ENCODE measurements around the gene RUNX1.

Gene RUNX1

GRCh38 chr21:34817821-34818661 is 231.1 kb downstream of the RUNX1 start:
- no peak for TF ChIP-seq CTCF (IDR thresholded peaks at IDR 0.05; ENCODE audit: extremely low read depth, insufficient read depth, missing control alignments)
- DNase-seq (ENCODE audit: low spot score) = no peak
- in situ Hi-C loops (cut with MboI; ENCODE audit: low pct_unique_long_range_greater_than_20kb, low sequenced_read_pairs, unreplicated experiment) = no loop called here

- in situ Hi-C loops (cut with MboI; ENCODE audit: low pct_unique_long_range_greater_than_20kb, low sequenced_read_pairs, unreplicated experiment) = no loop called here
- DNase-seq (ENCODE audit: low spot score) = no peak
- TF ChIP-seq CTCF (IDR thresholded peaks at IDR 0.05; ENCODE audit: extremely low read depth, insufficient read depth, missing control alignments) = no peak
Observed at GRCh38 chr21:34815831-34816705, 233.0 kb downstream of the RUNX1 start.

- no peak for DNase-seq (ENCODE audit: low spot score)
Observed at GRCh38 chr21:34814529-34814951, 234.6 kb downstream of the RUNX1 start.

GRCh38 chr21:34813266-34813894 is 235.7 kb downstream of the RUNX1 start:
- DNase-seq (ENCODE audit: low spot score) = no peak
- TF ChIP-seq CTCF (IDR thresholded peaks at IDR 0.05; ENCODE audit: extremely low read depth, insufficient read depth, missing control alignments) = no peak
- in situ Hi-C loops (cut with MboI; ENCODE audit: low pct_unique_long_range_greater_than_20kb, low sequenced_read_pairs, unreplicated experiment) = no loop called here

More at GRCh38 chr21:34814529-34814951, 234.6 kb downstream of the RUNX1 start:
- in situ Hi-C loops (cut with MboI; ENCODE audit: low pct_unique_long_range_greater_than_20kb, low sequenced_read_pairs, unreplicated experiment) = no loop called here
- TF ChIP-seq CTCF (IDR thresholded peaks at IDR 0.05; ENCODE audit: extremely low read depth, insufficient read depth, missing control alignments) = no peak

GRCh38 chr21:34812504-34813265 is 236.4 kb downstream of the RUNX1 start:
- DNase-seq (ENCODE audit: low spot score) = no peak
- in situ Hi-C loops (cut with MboI; ENCODE audit: low pct_unique_long_range_greater_than_20kb, low sequenced_read_pairs, unreplicated experiment) = no loop called here
- no peak for TF ChIP-seq CTCF (IDR thresholded peaks at IDR 0.05; ENCODE audit: extremely low read depth, insufficient read depth, missing control alignments)

- TF ChIP-seq CTCF (IDR thresholded peaks at IDR 0.05; ENCODE audit: extremely low read depth, insufficient read depth, missing control alignments) = no peak
- in situ Hi-C loops (cut with MboI; ENCODE audit: low pct_unique_long_range_greater_than_20kb, low sequenced_read_pairs, unreplicated experiment) = no loop called here
- DNase-seq (ENCODE audit: low spot score) = no peak
Observed at GRCh38 chr21:34811368-34811767, 237.7 kb downstream of the RUNX1 start.
